ENCODE results near the gene LGALSL. TPM values are rescaled to one million over a fixed set of nuclear protein-coding genes. Genes with fewer than 3 reads are reported as not detected.

The LGALSL gene
- total and polyA plus RNA-seq, 12 donors = 5.3 to 24.8 (median 11.0) TPM

DNA sequence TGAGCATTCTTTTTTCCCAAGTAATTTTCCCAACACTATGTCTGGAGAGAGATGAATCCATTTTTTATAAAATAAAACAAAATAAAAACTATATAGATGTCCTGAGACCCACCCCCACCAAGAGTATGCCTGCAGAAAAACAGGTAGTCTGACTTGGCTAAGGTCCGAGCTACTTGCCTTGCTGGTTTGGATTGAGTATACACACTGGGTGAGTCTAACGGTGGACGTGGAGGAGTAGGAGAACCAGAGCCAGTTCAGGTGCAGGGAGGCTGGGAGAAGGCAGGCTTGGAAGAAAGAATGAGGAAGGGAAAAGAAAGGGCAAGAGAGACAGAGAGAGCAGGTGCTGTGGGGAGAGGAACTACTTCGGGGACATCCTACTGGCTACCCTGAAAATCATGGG is 48.9 kb downstream of the LGALSL start:
- Histone ChIP-seq H3K4me1 (no peaks in the 10 kb centered on the region), H3K36me3 (no peaks in the 10 kb centered on the region), H3K9me3 (no peaks in the 10 kb centered on the region), H3K27me3 (peaks cover 0 to 4% (median 0%) of the 10 kb centered on the region in 7 donors), H3K4me3 (no peak overlapping the region), H3K27ac (no peak overlapping the region)
- ATAC-seq = no peak
- WGBS, 2 donors = 90 to 95% methylated on average over 4 of the region's 4 CpGs
- intact Hi-C loops (cut with DNase I) = no loop called here
- TF ChIP-seq, protein P1, sequence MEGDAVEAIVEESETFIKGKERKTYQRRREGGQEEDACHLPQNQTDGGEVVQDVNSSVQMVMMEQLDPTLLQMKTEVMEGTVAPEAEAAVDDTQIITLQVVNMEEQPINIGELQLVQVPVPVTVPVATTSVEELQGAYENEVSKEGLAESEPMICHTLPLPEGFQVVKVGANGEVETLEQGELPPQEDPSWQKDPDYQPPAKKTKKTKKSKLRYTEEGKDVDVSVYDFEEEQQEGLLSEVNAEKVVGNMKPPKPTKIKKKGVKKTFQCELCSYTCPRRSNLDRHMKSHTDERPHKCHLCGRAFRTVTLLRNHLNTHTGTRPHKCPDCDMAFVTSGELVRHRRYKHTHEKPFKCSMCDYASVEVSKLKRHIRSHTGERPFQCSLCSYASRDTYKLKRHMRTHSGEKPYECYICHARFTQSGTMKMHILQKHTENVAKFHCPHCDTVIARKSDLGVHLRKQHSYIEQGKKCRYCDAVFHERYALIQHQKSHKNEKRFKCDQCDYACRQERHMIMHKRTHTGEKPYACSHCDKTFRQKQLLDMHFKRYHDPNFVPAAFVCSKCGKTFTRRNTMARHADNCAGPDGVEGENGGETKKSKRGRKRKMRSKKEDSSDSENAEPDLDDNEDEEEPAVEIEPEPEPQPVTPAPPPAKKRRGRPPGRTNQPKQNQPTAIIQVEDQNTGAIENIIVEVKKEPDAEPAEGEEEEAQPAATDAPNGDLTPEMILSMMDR (IDR thresholded peaks at IDR 0.05) = no peak
- no peak for DNase-seq

- intact Hi-C loops (cut with DNase I) = no loop called here
- Histone ChIP-seq H3K9me3 (no peaks in the 10 kb centered on the region), H3K27me3 (peaks cover 0 to 6% (median 0%) of the 10 kb centered on the region in 7 donors), H3K4me3 (no peak overlapping the region), H3K27ac (no peak overlapping the region), H3K4me1 (no peaks in the 10 kb centered on the region), H3K36me3 (no peaks in the 10 kb centered on the region)
- TF ChIP-seq, protein P1 (IDR thresholded peaks at IDR 0.05) = no peak
- no peak for ATAC-seq
- 85 to 86% methylated on average over 16 of the region's 16 CpGs for WGBS, 2 donors
- no peak for DNase-seq
Observed at GRCh38 chr2:64504774-64505720, 51.1 kb downstream of the LGALSL start.

DNA sequence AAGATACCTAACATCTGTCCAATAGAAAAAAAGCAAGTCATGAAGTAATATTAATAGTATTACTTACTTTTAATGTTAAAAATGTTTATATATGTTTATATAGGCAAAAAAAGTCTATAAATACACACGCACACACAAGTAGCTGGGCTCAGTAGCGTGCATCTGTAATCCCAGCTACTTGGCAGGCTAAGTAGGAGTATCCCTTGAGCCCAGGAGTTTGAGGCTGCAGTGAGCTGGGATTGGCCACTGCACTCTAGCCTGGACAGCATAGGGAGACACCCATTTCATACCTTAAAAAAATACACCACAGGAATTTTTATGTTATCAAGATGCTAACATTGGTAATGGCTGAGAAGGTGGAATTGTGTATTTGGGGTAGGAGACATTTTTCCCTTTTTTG is 52.7 kb downstream of the LGALSL start:
- Histone ChIP-seq H3K9me3 (no peaks in the 10 kb centered on the region), H3K4me3 (no peak overlapping the region), H3K36me3 (no peaks in the 10 kb centered on the region), H3K4me1 (no peaks in the 10 kb centered on the region), H3K27ac (no peak overlapping the region), H3K27me3 (peaks cover 0 to 6% (median 0%) of the 10 kb centered on the region in 7 donors)
- DNase-seq (no peak), ATAC-seq (no peak)
- whole genome bisulfite sequencing, 2 donors = 68 to 75% methylated on average over 2 of the region's 2 CpGs
- TF ChIP-seq, protein P1 (IDR thresholded peaks at IDR 0.05) = no peak
- intact Hi-C loops (cut with DNase I) = no loop called here

Other genes starting within 250 kb of the LGALSL start
- 10 to 100 TPM in 8 of 10 donors, 1 to 10 TPM in 2; 9.8 to 12.8 (median 11.0) TPM for gene AFTPH, start 70.2 kb downstream of the LGALSL start, total RNA-seq
- 10 to 100 TPM in 1 of 2 donors, 1 to 10 TPM in 1; 7.9 to 22.3 TPM for gene AFTPH, start 70.2 kb downstream of the LGALSL start, polyA plus RNA-seq
- 10 to 100 TPM; 11.3 to 20.9 (median 16.6) TPM for gene SERTAD2, start 199.8 kb downstream of the LGALSL start, total RNA-seq
- 1 to 10 TPM; 5.6 to 6.3 TPM for gene SERTAD2, start 199.8 kb downstream of the LGALSL start, polyA plus RNA-seq